Body of pancreas (tissue), 4 donors: Measurements from ENCODE around the gene GMDS. TPM values are rescaled to one million over a fixed set of nuclear protein-coding genes. Genes with fewer than 3 reads are reported as not detected.
"Not testable (repeated sequence)": the region's sequence is repeated elsewhere in the genome, so short reads cannot be mapped to it uniquely, and the experiment has no call there.

Experiments used
- ATAC-seq: fragments of 150-250 bp; one replicate; pipeline ENCODE4 v1.9.1; 2016
- DNase-seq, 4 donors: peaks; one replicate each; pipeline ENCODE4 v3.0.0-alpha.2; 2019
- H3K27ac ChIP-seq, 4 donors: fragments of 200-600 bp; sonication (generic); 1 replicate in 3 of 4; 2 replicates in 1 of 4; pipeline versions ENCODE4 v1.5.1 to v1.6.1; 2016 to 2019; ENCODE audit warnings: mild to moderate bottlenecking in 1 of 4, mixed read lengths in 1 of 4, moderate library complexity in 1 of 4
- H3K27me3 ChIP-seq, 2 donors: fragments of 200-600 bp; sonication (generic); one replicate each; pipeline ENCODE4 v1.6.0; 2016; ENCODE audit warnings: mild to moderate bottlenecking in 1 of 2
- H3K36me3 ChIP-seq, 2 donors: fragments of 200-600 bp; sonication (generic); replicated peaks in 1 of 2; 2 replicates each; pipeline ENCODE4 v1.5.1; 2016; ENCODE audit warnings: low read depth in 2 of 2; ENCODE audit not compliant: insufficient read depth in 1 of 2
- H3K4me1 ChIP-seq: fragments of 200-600 bp; sonication (generic); one replicate; pipeline ENCODE4 v1.6.0; 2016
- H3K4me3 ChIP-seq, 2 donors: fragments of 200-600 bp; sonication (generic); 1 replicate in 1 of 2; 2 replicates in 1 of 2; pipeline ENCODE4 v1.5.1; 2016 to 2019
- H3K9me3 ChIP-seq, 3 donors: fragments of 200-600 bp; sonication (generic); 1 replicate in 2 of 3; 2 replicates in 1 of 3; pipeline ENCODE4 v1.5.1; 2016
- POLR2A ChIP-seq, 3 donors: fragments of 450-650 bp; IDR thresholded peaks; one replicate each; pipeline ENCODE4 v1.6.1; 2016; ENCODE audit warnings: antibody characterized with exemption in 3 of 3, mild to moderate bottlenecking in 2 of 3
- WGBS, 2 donors: methylation state at CpG; one replicate each; pipeline ENCODE4 v1.1.5; 2017; 5-methylcytosine and 5-hydroxymethylcytosine counted together
- intact Hi-C: fragments of 100-400 bp; cut with DNase I; formaldehyde crosslinking; loops from one replicate; pipeline ENCODE4 v1.15.1; 2023
- total RNA-seq, 2 donors: library from RNA; depleted of rRNA; stranded (reverse); fragments of >200 nt; gene quantifications; one replicate each; pipeline ENCODE4 v1.1.0, GENCODE V29; 2016
- TF ChIP-seq, protein P1 (sequence below), 7 experiments: fragments of 450-650 bp in 4 of 7; fragments of 200-600 bp in 3 of 7; sonication (generic) in 3 of 7; IDR thresholded peaks; one replicate each; pipeline ENCODE4 v1.5.1; 2016 to 2019; ENCODE audit warnings: antibody characterized with exemption in 7 of 7

GMDS gene
- total RNA-seq, 2 donors from 2014 or later = 34.5 to 63.3 TPM

- Histone ChIP-seq H3K27ac (no peak overlapping the region), H3K36me3 (no peaks in the 10 kb centered on the region), H3K27me3 (no peaks in the 10 kb centered on the region), H3K4me1 (peaks cover 18% of the 10 kb centered on the region), H3K4me3 (no peak overlapping the region), H3K9me3 (no peaks in the 10 kb centered on the region)
- no peak for TF ChIP-seq POLR2A (IDR thresholded peaks at IDR 0.05)
- TF ChIP-seq, protein P1, sequence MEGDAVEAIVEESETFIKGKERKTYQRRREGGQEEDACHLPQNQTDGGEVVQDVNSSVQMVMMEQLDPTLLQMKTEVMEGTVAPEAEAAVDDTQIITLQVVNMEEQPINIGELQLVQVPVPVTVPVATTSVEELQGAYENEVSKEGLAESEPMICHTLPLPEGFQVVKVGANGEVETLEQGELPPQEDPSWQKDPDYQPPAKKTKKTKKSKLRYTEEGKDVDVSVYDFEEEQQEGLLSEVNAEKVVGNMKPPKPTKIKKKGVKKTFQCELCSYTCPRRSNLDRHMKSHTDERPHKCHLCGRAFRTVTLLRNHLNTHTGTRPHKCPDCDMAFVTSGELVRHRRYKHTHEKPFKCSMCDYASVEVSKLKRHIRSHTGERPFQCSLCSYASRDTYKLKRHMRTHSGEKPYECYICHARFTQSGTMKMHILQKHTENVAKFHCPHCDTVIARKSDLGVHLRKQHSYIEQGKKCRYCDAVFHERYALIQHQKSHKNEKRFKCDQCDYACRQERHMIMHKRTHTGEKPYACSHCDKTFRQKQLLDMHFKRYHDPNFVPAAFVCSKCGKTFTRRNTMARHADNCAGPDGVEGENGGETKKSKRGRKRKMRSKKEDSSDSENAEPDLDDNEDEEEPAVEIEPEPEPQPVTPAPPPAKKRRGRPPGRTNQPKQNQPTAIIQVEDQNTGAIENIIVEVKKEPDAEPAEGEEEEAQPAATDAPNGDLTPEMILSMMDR (IDR thresholded peaks at IDR 0.05) = no peak
- DNase-seq (no peak), ATAC-seq (no peak)
- intact Hi-C loops = no loop called here
- 67 to 90% methylated on average over 1 of the region's 1 CpG for WGBS, 2 donors
Observed at GRCh38 chr6:1848752-1849151, 396.7 kb downstream of the GMDS start.

DNA sequence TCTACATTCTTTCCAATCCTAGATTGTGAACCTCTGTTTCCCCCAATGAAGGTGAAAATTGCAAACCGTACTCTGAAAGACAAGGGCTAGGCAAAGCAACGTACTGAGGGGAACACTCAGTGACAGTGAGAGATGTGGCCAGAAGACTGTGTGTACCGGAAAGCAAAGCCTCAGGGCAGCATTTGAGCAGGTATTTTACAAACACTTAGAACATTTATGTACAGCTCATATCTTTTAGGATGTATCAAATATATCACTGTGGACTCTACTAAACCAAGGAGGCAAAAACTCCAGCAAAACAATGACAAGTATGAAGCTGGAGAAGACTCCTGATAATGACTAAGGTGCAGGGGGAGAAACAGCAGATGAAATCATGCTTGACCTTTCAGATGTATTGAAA lies 398.8 kb downstream of the GMDS start:
- WGBS, 2 donors = 92 to 100% methylated on average over 3 of the region's 3 CpGs
- no peak overlapping the region for H3K4me3 ChIP-seq
- H3K27me3 ChIP-seq = no peaks in the 10 kb centered on the region
- peaks cover 24% of the 10 kb centered on the region for H3K4me1 ChIP-seq
- H3K9me3 ChIP-seq = no peaks in the 10 kb centered on the region
- no peaks in the 10 kb centered on the region for H3K36me3 ChIP-seq
- intact Hi-C loops = no loop called here
- DNase-seq = no peak
- ATAC-seq = no peak
- TF ChIP-seq, protein P1 (IDR thresholded peaks at IDR 0.05) = no peak
- no peak overlapping the region for H3K27ac ChIP-seq

DNA sequence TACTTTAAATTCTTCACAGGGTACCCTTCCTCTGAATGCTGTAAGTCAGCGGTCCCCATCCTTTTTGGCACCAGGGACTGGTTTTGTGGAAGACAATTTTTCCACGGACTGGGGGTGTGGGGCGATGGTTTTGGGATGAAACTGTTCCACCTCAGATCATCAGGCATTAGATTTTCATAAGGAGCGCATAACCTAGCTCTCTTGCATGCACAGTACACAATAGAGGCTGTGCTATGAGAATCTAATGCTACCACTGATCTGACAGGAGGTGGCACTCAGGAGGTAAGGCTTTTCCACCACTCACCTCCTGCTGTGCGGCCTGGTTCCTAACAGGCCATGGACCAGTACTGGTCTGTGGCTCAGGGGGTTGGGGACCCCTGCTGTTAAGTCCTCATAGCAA lies 399.9 kb downstream of the GMDS start:
- 95% methylated on average over 5 of the region's 5 CpGs for WGBS, 2 donors
- intact Hi-C loops, H3K27ac ChIP-seq, ATAC-seq, DNase-seq, H3K36me3 ChIP-seq, H3K27me3 ChIP-seq, H3K9me3 ChIP-seq, H3K4me3 ChIP-seq: not testable (repeated sequence)
- peaks cover 21% of the 10 kb centered on the region for H3K4me1 ChIP-seq

DNA sequence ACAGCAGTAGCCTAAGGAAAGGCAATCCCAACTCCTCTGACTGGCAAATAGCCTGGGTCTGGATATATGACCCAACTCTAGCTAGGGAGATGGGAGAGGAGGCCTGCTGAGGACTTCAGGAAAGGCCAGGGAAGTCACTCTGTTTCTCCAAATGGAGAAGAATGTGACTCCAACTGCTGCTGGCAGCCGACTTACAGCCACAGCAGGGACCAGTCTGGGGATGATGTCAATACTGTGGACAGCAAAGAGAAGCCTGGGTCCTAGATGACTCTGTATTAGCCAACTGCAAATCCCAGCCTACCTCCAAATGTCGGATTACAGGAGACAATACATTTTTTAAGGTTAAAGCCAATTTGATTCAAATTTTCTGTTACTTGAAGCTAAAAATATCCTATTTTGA lies 403.1 kb downstream of the GMDS start:
- Histone ChIP-seq H3K27me3 (no peaks in the 10 kb centered on the region), H3K4me1 (peaks cover 38% of the 10 kb centered on the region), H3K9me3 (no peaks in the 10 kb centered on the region), H3K36me3 (no peaks in the 10 kb centered on the region), H3K4me3 (no peak overlapping the region), H3K27ac (peak overlapping the region in 1 of 4 donors; percentile 69)
- no peak for ATAC-seq
- no peak for DNase-seq
- WGBS, 2 donors = 93 to 97% methylated on average over 2 of the region's 2 CpGs
- intact Hi-C loops = no loop called here
- TF ChIP-seq, protein P1 (IDR thresholded peaks at IDR 0.05) = no peak
- TF ChIP-seq POLR2A (IDR thresholded peaks at IDR 0.05) = no peak

GRCh38 chr6:1841136-1841535 lies 404.3 kb downstream of the GMDS start:
- H3K27me3 ChIP-seq = no peaks in the 10 kb centered on the region
- TF ChIP-seq, protein P1 (IDR thresholded peaks at IDR 0.05) = no peak
- no peak for TF ChIP-seq POLR2A (IDR thresholded peaks at IDR 0.05)

More at GRCh38 chr6:1841136-1841535, 404.3 kb downstream of the GMDS start:
- Histone ChIP-seq H3K4me1 (peaks cover 38% of the 10 kb centered on the region), H3K27ac (peak overlapping the region; percentile 63 to 73 (median 70)), H3K4me3 (no peak overlapping the region), H3K36me3 (no peaks in the 10 kb centered on the region), H3K9me3 (no peaks in the 10 kb centered on the region)
- intact Hi-C loops = no loop called here
- 30 to 31% methylated on average over 3 of the region's 3 CpGs for WGBS, 2 donors
- no peak for ATAC-seq
- DNase-seq = no peak
